GM18502 (cell line): ENCODE data around the gene MTUS2.

Experiments
- ATAC-seq: cut with Tn5 transposase; IDR thresholded peaks from one replicate; pipeline ENCODE4 v1.9.1; 2021; ENCODE audit warnings: mild to moderate bottlenecking; ENCODE audit not compliant: unreplicated experiment, poor library complexity

The MTUS2 gene

GRCh38 chr13:29429286-29429900, 609.3 kb downstream of the MTUS2 start:
- no peak for ATAC-seq

DNA sequence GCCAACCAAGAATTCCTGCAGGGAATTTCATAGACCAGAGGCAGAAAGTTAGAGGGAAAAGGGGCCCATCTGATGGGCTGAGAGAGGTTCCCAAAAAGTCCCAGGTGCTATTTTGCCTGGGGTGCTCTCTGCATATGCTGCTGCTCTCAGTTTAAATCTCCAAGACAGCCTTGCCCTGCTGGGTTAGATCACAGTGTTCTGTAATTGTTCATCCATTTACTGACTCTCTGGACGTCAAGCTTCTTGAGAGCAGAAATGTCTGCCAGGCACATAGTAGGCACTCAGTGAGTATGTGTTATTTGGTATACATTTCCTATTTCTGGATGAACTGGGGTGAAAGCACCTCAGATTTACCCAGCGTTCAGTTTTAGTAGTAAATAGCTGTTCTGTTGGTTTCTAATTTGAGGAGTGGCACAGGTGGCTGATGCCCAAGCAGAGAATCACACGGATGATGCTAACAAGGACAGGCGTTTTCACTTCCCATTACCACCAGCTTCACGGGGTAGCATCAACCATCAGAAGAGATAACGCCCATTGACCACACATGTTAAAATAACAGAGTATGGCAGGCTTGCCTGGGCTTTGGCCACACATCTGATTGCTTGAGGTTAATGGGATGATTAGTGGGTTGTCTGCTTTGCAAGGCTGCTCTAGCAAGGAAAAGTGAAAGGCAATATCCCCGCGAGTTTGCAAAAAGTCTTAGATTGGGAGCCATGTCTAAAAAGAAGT, 614.2 kb downstream of the MTUS2 start:
- no peak for ATAC-seq

DNA sequence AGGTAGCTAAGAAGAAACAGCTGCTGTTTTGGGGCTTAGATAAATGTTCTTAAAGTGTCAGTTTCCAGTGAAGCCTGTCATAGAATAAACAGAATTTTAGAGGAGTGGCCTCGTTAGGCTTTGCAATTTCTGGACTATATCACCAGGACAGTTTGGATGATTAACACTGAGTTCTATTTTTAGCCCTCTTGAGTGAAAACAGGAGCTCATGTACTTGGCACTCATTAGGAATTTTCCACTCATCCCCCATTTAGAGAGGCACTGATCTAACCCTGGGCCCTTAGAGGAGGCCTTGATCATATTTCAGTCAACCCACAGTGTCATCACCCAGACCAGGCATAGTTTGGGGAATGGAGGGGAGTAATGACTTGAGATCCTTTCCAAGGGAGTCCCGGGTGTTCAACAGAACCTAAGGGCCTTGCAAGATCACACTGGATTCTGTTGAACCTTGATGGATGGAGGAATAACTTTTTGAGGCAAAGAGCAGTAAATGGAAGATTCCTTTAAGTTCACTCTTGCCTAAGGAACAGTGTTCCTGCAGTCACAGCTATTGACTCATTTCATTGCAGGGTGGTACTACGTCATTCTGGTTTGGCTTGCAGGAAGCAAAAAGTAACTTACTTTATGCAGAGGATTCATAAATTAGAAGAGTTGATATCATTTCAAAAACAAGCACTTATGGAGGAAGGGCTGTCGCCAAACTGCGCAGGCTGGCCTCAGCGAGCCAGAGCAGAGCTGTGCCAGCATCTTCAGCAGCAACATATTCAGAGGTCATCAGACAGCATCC, 615.2 kb downstream of the MTUS2 start:
- ATAC-seq: no peak

- no peak for ATAC-seq
Measured at GRCh38 chr13:29436291-29436690, 616.2 kb downstream of the MTUS2 start.

DNA sequence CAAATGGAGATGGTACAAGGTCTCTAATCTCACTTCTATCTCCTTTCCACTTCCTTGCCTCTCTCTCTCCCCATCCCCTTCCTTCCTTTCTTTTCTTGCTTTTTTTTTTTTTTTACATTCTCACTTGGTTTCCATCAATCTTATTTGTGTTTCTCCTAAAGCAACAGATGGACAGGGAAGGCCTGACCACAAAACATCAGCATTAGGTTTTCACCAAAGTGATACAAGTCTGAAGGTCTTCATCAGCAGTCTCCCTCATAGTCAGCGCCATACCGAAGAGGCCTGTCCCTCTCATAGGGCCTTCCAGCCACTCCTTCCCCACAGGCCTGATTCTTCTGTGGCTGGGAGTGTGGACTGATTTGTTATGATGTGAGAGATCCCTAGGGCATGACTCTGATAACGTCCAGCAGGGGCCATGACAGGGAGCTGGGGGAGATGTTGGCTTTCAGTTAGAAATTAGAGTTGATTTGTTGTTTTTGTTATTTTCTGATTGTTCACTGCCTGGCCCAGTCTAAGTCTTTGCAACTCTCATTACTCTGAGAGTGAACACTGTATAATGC, 616.7 kb downstream of the MTUS2 start:
- no peak for ATAC-seq

DNA sequence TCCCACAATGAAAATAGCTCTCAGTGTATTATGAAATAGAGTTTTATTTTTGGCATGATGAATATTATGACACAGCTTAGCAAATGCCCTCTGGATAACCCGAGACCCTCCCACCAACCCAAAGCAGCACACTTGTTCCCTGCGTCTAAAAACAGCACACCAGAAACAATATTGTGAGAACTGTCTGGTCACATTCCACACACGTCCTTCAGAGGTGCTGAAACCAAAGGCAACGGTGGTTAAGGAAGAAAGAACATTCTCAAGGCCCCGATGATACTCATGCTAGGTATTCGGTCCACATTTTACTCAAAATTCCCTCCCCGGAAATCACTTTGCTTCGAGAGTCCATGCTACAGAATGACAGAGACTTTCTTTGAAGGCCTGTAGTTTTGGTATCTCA, 618.6 kb downstream of the MTUS2 start:
- no peak for ATAC-seq

DNA sequence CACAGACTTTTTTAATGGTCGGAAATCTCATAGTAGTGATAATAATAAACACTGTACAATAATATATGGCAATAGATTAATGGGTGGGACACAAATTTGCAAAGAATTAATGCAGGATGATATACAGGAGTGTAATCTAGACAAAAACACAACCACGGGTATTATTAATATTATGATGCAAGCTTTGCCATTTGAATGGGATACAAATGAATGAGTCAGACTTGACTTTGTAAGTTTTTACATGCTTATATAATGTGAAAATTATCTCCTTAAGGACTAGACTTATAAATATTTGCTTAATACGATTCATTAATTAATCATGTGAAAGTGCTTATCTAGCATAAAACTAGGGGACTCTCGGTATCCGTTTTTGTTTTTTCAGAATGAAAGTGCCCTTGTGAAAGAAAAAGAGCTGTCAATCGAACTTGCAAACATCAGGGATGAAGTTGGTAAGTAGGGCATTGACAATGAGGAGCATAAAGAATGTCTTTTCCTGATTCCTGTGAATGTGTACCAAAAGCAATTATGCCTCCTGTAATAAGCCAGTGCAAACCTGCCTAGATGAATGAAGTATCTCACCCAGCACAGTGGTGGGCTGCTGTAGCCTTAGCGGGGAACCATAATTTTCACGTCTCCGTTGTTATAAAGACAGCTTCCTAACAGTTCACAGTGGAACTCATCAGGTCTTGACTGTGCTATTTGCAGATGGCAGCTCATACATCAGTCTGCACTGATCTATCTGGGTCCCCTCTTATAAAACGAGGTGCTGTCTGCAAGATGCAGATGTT, 619.7 kb downstream of the MTUS2 start:
- no peak for ATAC-seq

GRCh38 chr13:29441306-29441705, 621.2 kb downstream of the MTUS2 start:
- ATAC-seq: no peak

DNA sequence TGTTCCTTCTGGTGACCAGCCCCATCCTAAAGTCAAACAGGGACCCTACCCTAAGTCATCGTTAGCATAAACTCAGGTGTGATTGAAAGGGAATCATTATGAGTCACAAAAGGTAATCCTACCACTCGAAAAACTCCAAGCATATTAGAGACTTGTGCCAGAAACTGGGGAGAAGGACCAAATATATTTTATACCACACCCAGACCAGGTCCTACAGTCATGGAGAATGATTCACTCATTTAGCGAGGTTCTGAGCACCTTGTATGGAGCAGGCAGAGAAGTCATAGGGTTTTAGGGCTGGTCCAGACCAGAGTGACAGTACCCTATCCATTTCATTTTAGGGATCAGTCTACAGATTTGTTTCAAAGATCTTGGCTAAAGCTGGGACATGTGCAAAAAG, 625.9 kb downstream of the MTUS2 start:
- ATAC-seq: no peak

DNA sequence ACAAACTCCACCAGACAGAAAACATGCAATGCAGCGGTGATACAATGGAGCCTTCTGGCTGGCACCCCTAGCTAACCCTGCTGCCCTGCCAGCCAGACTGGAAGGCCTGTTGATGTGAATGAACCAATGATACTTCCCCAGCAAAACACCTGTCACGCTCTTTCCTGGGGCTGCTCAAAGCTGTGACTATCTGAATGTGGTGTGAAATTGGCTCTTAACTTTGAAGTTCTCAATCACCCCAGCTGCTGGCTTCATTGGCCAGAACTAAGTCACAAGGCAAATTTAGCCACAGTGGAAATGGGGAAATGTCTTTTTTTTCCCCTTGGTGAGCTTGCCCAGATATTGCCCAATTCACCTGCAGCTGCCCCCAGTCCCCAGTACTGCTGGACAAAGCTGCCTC, 628.0 kb downstream of the MTUS2 start:
- no peak for ATAC-seq

DNA sequence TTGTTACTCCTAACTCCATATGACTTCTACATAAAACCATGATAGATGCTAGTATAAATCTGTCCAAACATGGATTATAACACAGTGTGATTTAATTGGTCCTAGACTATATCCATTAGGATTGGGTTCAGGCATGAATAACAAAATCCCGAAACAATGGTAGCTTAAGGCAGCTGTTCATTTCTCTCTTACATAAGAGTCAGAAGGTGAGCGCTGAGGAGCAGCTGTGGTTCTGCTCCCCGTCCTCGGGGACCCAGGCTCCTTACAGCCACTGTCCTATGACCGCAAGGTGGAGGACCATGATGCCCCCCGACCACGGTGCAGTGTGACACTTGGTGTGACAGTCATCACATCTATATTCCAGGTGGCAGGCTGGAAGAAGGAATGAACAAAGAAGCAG, 629.6 kb downstream of the MTUS2 start:
- ATAC-seq: no peak

DNA sequence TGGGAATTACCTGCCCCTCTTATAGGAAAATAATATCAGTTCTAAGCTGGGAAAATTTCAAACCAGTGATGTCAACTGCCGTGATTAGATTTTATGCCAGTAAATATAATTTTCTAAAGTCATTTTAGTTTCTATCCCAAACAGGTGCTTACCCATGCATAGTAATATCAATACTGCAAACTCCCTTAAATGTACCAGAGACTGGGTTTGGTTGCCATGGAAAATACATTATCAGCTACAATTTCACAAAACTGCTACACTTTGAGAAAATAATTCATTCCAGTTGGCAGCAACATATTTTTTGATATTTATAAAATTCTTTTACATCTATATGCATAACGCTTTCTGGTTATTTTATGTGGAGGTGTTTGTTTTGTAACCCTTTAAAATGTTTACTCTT, 631.8 kb downstream of the MTUS2 start:
- no peak for ATAC-seq

DNA sequence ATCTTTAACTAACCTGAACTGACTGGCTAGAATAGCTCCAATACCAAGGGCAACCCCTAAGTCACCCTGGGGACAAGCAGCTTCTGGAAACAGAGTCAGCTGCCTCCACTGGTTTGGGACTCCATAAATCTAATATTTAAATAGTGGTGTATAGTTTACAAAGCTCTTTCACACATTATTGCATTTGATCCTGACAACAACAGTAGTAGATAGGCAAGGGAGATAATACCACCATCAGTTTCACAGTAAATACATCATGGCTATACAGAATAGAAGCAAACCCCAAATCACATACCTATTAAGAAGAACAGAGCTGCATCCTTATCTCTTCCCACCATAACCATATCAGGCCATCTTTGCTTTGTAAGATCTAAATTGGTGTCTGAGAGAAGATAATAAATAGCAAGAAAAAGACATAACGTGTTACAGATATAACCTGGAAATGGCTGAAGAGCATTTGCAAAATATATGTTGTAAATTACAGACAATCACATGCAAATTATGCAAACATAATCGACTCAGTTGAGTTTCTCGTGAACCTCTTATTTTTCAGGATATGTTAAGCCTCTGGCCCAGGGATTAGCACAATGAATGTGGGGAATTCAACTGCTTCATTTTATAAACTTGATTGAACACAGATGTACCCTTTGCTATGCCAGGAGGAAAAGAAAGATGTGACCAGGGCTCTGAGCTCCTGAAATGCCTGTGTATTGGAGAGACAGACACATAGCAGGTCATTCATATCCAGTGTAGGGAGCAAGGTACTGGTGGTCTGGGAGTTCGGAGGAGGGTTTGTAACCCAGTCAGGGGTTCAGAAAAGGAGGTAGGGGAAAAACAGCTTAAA, 632.9 kb downstream of the MTUS2 start:
- no peak for ATAC-seq

DNA sequence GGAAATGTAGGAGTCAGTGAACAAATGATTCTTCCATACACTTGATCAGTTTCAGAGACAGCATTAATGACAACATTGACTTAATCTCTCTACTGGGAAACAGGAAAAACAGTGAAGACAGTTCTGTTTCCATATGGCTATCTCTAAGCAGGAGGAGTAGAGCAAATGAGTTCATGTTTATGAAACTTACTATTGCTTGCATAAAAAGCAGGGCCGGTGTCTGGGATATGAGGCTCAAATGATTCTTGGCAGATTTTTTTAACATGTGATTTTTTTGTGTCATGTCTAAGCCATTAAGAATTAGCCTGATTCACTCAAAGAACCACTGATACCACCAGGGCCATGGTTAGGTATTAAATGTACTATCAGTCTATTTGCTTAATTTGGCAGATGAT, 633.5 kb downstream of the MTUS2 start:
- ATAC-seq: no peak

DNA sequence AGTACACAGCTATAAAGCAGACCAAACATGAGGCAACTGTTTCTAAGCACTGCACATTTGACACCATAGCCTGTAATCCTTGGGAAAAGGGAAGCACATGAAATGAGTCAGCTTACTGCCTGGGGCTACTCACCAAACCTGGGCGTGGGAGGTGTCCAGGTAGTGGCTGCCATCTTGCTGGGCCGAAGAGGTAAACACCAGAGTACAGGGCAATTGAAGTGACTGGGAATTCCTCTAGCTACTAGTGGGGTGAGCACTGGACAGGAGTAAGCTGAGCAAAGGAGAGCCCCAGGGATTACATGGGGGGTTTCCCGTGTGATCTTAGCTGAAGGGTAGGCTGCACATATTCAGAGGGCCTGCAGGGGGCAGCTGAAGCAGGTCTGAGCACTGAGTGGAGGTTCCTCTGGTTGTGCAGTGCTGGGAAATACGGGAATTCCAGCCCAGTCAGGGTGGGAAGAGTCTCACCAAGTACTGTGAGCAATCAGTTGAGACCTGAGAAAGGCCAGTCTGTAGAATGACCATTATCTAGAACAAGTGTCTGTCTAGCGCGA, 634.9 kb downstream of the MTUS2 start:
- peak; percentile 94 for ATAC-seq

DNA sequence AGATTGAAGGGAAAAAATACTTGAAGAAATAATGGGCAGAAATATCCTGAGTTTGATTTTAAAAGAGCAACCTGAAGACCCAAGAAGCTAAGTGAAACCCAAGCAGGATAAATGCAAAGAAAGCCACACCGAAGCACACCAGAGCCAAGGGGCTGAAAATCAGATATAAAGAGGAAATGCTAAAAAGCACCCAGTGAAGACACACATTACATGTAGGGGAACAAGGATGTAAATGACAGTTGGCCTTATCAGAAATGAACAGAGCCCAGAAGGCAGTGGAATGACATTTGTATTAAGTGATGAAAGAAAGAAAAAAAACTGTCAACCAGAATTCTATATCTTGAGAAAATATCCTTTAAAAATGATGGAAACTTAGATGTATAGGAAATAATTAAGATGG, 636.3 kb downstream of the MTUS2 start:
- ATAC-seq: no peak

DNA sequence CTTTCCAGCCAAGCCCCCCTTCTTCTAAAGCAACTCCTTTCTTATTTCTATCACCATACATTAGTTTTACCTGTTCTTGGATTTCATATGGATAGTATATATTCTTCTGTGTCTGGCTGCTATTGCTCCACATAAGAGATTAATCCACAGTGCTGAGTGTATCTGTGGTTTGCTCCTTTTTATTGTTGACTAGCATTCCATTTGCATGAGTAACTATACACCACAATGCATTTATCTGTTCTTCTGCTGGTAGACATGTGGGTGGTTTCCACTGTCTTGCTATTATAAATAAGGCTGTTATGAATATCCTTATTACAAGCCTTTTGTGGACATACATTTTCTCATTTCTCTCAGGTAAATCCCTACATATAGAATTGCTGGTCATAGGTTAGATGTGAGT, 637.2 kb downstream of the MTUS2 start:
- ATAC-seq: no peak

GRCh38 chr13:29458419-29458818, 638.3 kb downstream of the MTUS2 start:
- no peak for ATAC-seq

- no peak for ATAC-seq
Measured at GRCh38 chr13:29459813-29460355, 639.7 kb downstream of the MTUS2 start.
